GM21528 (cell line): ENCODE measurements around the gene R3HDM2.

ENCODE experiments used
- ATAC-seq: cut with Tn5 transposase; IDR thresholded peaks from one replicate; pipeline ENCODE4 v1.9.1; 2021; ENCODE audit warnings: mild to moderate bottlenecking, moderate library complexity; ENCODE audit not compliant: unreplicated experiment, low FRiP score

R3HDM2 gene

GRCh38 chr12:57467212-57467874 lies 36.5 kb upstream of the R3HDM2 start:
- ATAC-seq, result no peak

GRCh38 chr12:57465747-57466505 lies 35.1 kb upstream of the R3HDM2 start:
- no peak for ATAC-seq

GRCh38 chr12:57465030-57465746 lies 34.3 kb upstream of the R3HDM2 start:
- ATAC-seq, result no peak

- ATAC-seq, result no peak
These were observed 33.7 kb upstream of the R3HDM2 start for GRCh38 chr12:57464569-57464968.

GRCh38 chr12:57462912-57463253 lies 32.0 kb upstream of the R3HDM2 start:
- ATAC-seq, result no peak

- peak; percentile 66 for ATAC-seq
These were observed 31.5 kb upstream of the R3HDM2 start for GRCh38 chr12:57462251-57462911.

- no peak for ATAC-seq
These were observed 31.0 kb upstream of the R3HDM2 start for GRCh38 chr12:57461917-57462250.

GRCh38 chr12:57461276-57461916 lies 30.6 kb upstream of the R3HDM2 start:
- no peak for ATAC-seq

- ATAC-seq, result no peak
These were observed 30.0 kb upstream of the R3HDM2 start for GRCh38 chr12:57460841-57461275.

- no peak for ATAC-seq
These were observed 29.6 kb upstream of the R3HDM2 start for GRCh38 chr12:57460468-57460784.

- ATAC-seq, result no peak
These were observed 29.1 kb upstream of the R3HDM2 start, which contains the start of gene GLI1 for GRCh38 chr12:57459750-57460467. Gene GLI1 (plus strand): TSS chr12:57459785. CDS start chr12:57463692, 3,907 bp downstream.

GRCh38 chr12:57459055-57459749 lies 28.4 kb upstream of the R3HDM2 start:
- peak; percentile 67 for ATAC-seq

GRCh38 chr12:57458665-57459054 lies 27.8 kb upstream of the R3HDM2 start:
- ATAC-seq, result no peak

- no peak for ATAC-seq
These were observed 26.1 kb upstream of the R3HDM2 start for GRCh38 chr12:57456737-57457490.

GRCh38 chr12:57456145-57456700 lies 25.4 kb upstream of the R3HDM2 start:
- ATAC-seq, result no peak

- ATAC-seq, result no peak
These were observed 24.7 kb upstream of the R3HDM2 start for GRCh38 chr12:57455374-57456144.

GRCh38 chr12:57454566-57455373 lies 23.9 kb upstream of the R3HDM2 start, which contains the start of gene INHBE:
Gene INHBE (plus strand): TSS chr12:57455307. CDS start chr12:57455537, 230 bp downstream.
- no peak for ATAC-seq
